Right cardiac atrium (tissue), 5 donors: Measurements from ENCODE around the gene PDCD1. TPM values are rescaled to one million over a fixed set of nuclear protein-coding genes. Genes with fewer than 3 reads are reported as not detected.
A peak's percentile ranks its signal among the peaks of the same experiment; 100 is the strongest.
"Not testable (repeated sequence)": the region's sequence is repeated elsewhere in the genome, so short reads cannot be mapped to it uniquely, and the experiment has no call there.

Source experiments
- ATAC-seq, 2 donors: fragments of 200-7000 bp; cut with Tn5 transposase; one replicate each; pipeline versions ENCODE4 v1.8.0 to v1.9.1; 2020; ENCODE audit warnings: moderate library complexity in 2 of 2, mild to moderate bottlenecking in 1 of 2
- DNase-seq, 3 donors: peaks; one replicate each; pipeline ENCODE4 v3.0.0-alpha.2; 2020
- H3K27ac ChIP-seq: one replicate; pipeline ENCODE4 v1.5.1; 2013; ENCODE audit warnings: mild to moderate bottlenecking, low read length, control low read depth, moderate library complexity
- H3K27me3 ChIP-seq: one replicate; pipeline ENCODE4 v1.6.1; 2013; ENCODE audit not compliant: control insufficient read depth, insufficient read depth
- H3K4me1 ChIP-seq: one replicate; pipeline ENCODE4 v1.6.1; 2013; ENCODE audit warnings: low read length; ENCODE audit not compliant: control insufficient read depth, insufficient read depth
- H3K4me3 ChIP-seq: one replicate; pipeline ENCODE4 v1.5.1; 2013; ENCODE audit warnings: low read length, control low read depth
- H3K9me3 ChIP-seq: one replicate; pipeline ENCODE4 v1.6.1; 2013; ENCODE audit warnings: low read length; ENCODE audit not compliant: control insufficient read depth
- WGBS: extraction: QIAGEN DNeasy Blood & Tissue Kit; methylation state at CpG from one replicate; pipeline ENCODE4 v1.1.7; 2013; 5-methylcytosine and 5-hydroxymethylcytosine counted together
- intact Hi-C, 4 donors: fragments of 100-400 bp; cut with DNase I; formaldehyde crosslinking; loops; one replicate each; pipeline versions ENCODE4 v1.11.0 to v1.14.0; 2022 to 2023
- polyA plus RNA-seq: library from polyadenylated mRNA; stranded (reverse); fragments of 200-250 nt; gene quantifications from one replicate; pipeline ENCODE4 v1.2.3, GENCODE V29; 2013
- total RNA-seq, 4 donors: library from RNA; stranded (reverse); fragmentation: NEBNext Ultra II Directional; extraction: Animal tissue kit (Norgen Biotek cat#: 25700); gene quantifications; one replicate each; pipeline ENCODE4 v1.2.1, GENCODE V29; 2021
- donor health status: healthy with polysubstance abuse.
- donor health status: DM: no; HTN: yes; CAD: no.
- donor health status: DM: no; HTN: no; CAD: no.
- donor health status: DM: no; HTN: yes; CAD: no; lungs with severe emphysema.
- donor health status: DM: yes; HTN: yes; CAD: no.

PDCD1 gene
- total and polyA plus RNA-seq, 5 donors: 5.2 to 7.4 (median 5.5) TPM

DNA sequence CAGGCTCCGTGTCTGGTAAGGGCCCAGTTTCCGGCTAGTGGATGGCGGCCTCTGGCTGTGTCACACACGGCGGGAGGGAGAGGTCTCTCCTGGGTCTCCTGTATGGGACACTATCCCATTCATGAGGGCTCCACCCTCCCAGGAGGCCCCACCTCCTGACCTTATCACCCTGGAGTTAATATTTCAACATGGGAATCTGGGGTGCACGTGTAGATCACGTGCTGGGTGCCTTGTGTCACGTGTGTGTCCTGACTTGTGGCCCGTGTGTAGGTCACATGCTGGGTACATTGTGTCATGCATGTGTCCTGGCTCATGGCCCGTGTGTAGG, 39.8 kb downstream of the PDCD1 start:
- Histone ChIP-seq H3K27ac (no peak overlapping the region), H3K9me3 (no peaks in the 10 kb centered on the region), H3K4me3 (no peak overlapping the region), H3K27me3 (no peaks in the 10 kb centered on the region), H3K4me1 (no peaks in the 10 kb centered on the region)
- ATAC-seq: no peak
- intact Hi-C loops: no loop called here
- DNase-seq: peak in 1 of 3 donors; percentile 42
- 72% methylated on average over 10 of the region's 10 CpGs for WGBS

DNA sequence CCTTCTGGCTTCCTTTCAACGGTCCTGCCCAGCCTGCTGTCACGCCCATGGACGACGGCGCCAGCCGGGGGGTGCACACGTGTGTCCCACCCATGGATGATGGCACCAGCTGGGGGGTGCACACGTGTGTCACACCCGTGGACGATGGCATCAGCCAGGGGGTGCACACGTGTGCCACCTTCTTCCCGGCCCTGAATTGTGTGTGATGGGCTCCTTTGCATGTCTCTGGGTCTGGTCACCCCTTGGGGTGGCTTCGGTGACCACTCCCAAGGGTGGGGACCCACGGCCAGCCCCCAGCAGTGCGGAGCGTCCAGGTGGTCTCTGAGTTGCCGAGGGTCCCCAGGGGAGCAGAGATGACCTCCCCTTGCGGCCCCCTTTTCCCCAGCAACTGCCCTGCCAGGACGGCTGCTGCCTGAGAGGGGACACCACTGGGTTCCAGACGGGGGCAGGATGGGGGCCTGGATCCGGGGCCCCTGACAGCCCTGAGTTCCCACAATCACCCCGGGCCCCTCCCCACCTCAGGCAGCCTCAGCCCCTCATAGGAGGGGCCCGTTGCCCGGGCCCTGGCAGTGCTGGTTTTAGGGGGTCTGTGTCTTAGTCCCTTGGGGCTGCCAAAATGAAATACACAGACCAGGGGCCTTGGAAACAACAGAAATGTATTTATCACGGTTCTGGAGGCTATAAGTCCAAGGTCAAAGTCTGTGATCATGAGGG, 40.3 kb downstream of the PDCD1 start:
- Histone ChIP-seq H3K27ac (no peak overlapping the region), H3K9me3 (no peaks in the 10 kb centered on the region), H3K4me3 (no peak overlapping the region), H3K27me3 (no peaks in the 10 kb centered on the region), H3K4me1 (no peaks in the 10 kb centered on the region)
- peak in 2 of 3 donors; percentile 9 to 60 for DNase-seq
- intact Hi-C loops: no loop called here
- ATAC-seq: no peak
- WGBS: 81% methylated on average over 25 of the region's 25 CpGs

DNA sequence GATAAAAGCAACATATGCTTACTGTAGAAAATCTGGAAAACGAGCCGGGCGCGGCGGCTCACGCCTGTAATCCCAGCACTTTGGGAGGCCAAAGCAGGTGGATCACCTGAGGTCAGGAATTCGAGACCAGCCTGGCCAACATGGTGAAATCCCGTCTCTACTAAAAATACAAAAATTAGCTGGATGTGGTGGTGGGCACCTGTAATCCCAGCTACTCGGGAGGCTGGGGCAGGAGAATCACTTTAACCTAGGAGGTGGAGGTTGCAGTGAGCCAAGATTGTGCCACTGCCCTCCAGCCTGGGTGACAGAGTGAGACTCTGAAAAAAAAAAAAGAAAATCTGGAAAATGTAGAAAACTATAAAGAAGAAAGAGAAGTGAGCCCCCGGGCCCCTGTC, 40.9 kb downstream of the PDCD1 start:
- H3K27me3 ChIP-seq, H3K9me3 ChIP-seq, H3K4me1 ChIP-seq, H3K27ac ChIP-seq, intact Hi-C loops, DNase-seq, ATAC-seq, H3K4me3 ChIP-seq: not testable (repeated sequence)
- WGBS: 74% methylated on average over 10 of the region's 10 CpGs

- ATAC-seq (no peak), DNase-seq (peak; percentile 15 to 60 (median 56))
- Histone ChIP-seq H3K9me3 (no peaks in the 10 kb centered on the region), H3K4me3 (no peak overlapping the region), H3K27ac (no peak overlapping the region), H3K4me1 (no peaks in the 10 kb centered on the region), H3K27me3 (no peaks in the 10 kb centered on the region)
- WGBS: 39% methylated on average over 16 of the region's 16 CpGs
- intact Hi-C loops: no loop called here
Observed at GRCh38 chr2:241817126-241817820, 41.4 kb downstream of the PDCD1 start.

- intact Hi-C loops: no loop called here
- ATAC-seq (no peak), DNase-seq (peak in 1 of 3 donors; percentile 49)
- H3K27ac ChIP-seq: no peak overlapping the region
- no peaks in the 10 kb centered on the region for H3K27me3 ChIP-seq
- no peaks in the 10 kb centered on the region for H3K4me1 ChIP-seq
- H3K9me3 ChIP-seq: no peaks in the 10 kb centered on the region
- 73% methylated on average over 33 of the region's 33 CpGs for WGBS
- H3K4me3 ChIP-seq: no peak overlapping the region
Observed at GRCh38 chr2:241816431-241817121, 42.1 kb downstream of the PDCD1 start.

DNA sequence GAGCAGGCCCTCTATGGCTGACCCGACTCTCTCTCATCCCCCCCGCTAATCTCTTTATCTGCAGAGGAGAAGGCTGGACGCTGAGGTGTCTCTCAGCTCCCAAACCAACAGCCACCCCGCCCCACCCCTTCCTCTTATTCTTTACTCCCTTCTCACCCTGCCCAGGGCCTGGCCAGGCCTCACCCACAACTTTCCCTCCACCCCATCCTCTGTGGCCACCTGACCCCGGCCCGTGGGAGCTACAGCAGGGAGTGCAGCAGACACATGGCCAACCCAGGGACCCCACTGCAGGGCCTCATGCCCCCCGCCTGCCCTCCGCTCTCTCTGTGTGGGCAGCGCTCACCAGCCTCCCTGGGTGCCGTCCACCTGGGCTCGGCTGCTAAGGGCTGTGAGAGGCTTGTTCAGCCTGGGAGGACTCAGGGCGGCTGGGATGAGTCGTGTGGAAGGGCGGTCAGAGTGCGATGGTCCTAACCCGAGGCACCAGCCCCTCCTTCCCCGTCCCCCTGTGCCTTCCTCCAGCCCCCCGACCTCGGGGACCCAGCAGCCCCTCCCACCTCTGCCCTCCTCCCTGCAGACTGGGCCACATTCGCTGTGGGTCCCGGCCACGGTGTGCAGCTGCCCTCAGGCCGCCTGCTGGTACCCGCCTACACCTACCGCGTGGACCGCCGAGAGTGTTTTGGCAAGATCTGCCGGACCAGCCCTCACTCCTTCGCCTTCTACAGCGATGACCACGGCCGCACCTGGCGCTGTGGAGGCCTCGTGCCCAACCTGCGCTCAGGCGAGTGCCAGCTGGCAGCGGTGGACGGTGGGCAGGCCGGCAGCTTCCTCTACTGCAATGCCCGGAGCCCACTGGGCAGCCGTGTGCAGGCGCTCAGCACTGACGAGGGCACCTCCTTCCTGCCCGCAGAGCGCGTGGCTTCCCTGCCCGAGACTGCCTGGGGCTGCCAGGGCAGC, 42.9 kb downstream of the PDCD1 start:
- no peaks in the 10 kb centered on the region for H3K9me3 ChIP-seq
- intact Hi-C loops: no loop called here
- ATAC-seq (no peak), DNase-seq (peak; percentile 7 to 60 (median 36))
- 83% methylated on average over 48 of the region's 48 CpGs for WGBS
- no peaks in the 10 kb centered on the region for H3K27me3 ChIP-seq
- H3K4me3 ChIP-seq: no peak overlapping the region
- no peak overlapping the region for H3K27ac ChIP-seq
- H3K4me1 ChIP-seq: no peaks in the 10 kb centered on the region

GRCh38 chr2:241814643-241815476, 43.8 kb downstream of the PDCD1 start:
- intact Hi-C loops: no loop called here
- DNase-seq: peak in 2 of 3 donors; percentile 13 to 53
- no peak for ATAC-seq
- Histone ChIP-seq H3K27ac (no peak overlapping the region), H3K27me3 (no peaks in the 10 kb centered on the region), H3K4me3 (no peak overlapping the region), H3K4me1 (no peaks in the 10 kb centered on the region), H3K9me3 (no peaks in the 10 kb centered on the region)
- WGBS: 85% methylated on average over 52 of the region's 52 CpGs

- DNase-seq (peak in 2 of 3 donors; percentile 7 to 37), ATAC-seq (no peak)
- H3K27ac ChIP-seq: no peak overlapping the region
- H3K27me3 ChIP-seq: no peaks in the 10 kb centered on the region
- no peaks in the 10 kb centered on the region for H3K9me3 ChIP-seq
- 89% methylated on average over 17 of the region's 17 CpGs for WGBS
- intact Hi-C loops: no loop called here
- H3K4me1 ChIP-seq: no peaks in the 10 kb centered on the region
- H3K4me3 ChIP-seq: no peak overlapping the region
Observed at GRCh38 chr2:241814393-241814642, 44.4 kb downstream of the PDCD1 start.

GRCh38 chr2:241813644-241814392, 44.9 kb downstream of the PDCD1 start:
- Histone ChIP-seq H3K27ac (no peak overlapping the region), H3K4me1 (no peaks in the 10 kb centered on the region), H3K9me3 (no peaks in the 10 kb centered on the region), H3K4me3 (no peak overlapping the region), H3K27me3 (no peaks in the 10 kb centered on the region)
- intact Hi-C loops: no loop called here
- ATAC-seq (peak in 1 of 2 donors; percentile 19), DNase-seq (peak in 1 of 3 donors; percentile 26)
- 54% methylated on average over 20 of the region's 20 CpGs for WGBS
